Measurements from ENCODE around the gene ZNF205. TPM values are rescaled to one million over a fixed set of nuclear protein-coding genes. Genes with fewer than 3 reads are reported as not detected.

The ZNF205 gene
- total RNA-seq, 1 donor from 2014 or later, result 31.6 TPM

DNA sequence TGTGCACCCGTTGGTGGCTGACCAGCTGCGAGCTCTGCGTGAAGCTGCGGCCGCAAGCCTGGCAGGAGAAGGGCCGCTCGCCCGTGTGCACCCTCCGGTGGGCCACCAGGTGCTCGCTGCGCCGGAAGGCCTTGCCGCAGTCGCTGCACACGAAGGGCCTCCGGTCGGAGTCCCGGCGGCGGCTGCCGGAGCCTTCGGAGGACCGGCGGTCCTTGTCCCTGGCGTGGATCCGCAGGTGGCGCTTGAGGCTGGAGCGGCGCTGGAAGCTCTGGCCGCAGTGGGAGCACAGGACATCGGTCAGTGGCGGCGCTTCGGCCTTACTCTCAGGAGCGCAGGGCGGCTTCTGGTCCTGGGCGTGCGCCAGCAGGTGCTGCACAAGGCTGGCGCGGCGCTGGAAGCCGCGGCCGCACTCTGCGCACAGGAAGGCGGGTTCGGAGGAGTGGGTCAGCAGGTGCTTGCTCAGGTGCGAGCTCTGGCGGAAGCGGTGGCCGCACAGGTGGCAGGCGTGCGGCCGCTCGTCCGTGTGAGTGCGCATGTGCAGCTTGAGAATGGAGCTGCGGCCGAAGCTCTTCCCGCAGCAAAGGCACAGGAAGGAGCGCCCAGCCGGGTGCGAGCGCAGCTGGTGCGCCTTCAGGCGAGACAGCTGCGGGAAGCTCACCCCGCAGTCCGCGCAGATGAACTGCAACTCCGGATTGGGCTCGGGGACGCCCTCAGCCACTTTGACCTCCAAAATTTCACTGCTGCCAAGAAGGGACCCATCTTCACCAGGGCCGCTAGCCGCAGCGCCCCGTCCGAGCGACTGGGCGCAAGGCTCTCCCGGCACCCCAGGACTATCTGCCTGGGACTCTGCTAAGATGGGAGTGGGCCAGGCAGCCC lies 22.4 kb upstream of the ZNF205 start:
- H3K27ac Mint-ChIP-seq (ENCODE audit: unreplicated experiment), result no peak overlapping the region

GRCh38 chr16:3091551-3091950 lies 20.8 kb upstream of the ZNF205 start:
- Mint-ChIP-seq H3K36me3 (ENCODE audit: unreplicated experiment) (no peaks in the 10 kb centered on the region), H3K4me1 (ENCODE audit: low read depth, unreplicated experiment) (peaks cover 16% of the 10 kb centered on the region), H3K27me3 (ENCODE audit: unreplicated experiment) (peaks cover 2% of the 10 kb centered on the region), H3K27ac (ENCODE audit: unreplicated experiment) (no peak overlapping the region), H3K4me3 (ENCODE audit: unreplicated experiment) (no peak overlapping the region), H3K9me3 (ENCODE audit: unreplicated experiment) (peaks cover 10% of the 10 kb centered on the region)
- no peak for DNase-seq
- TF ChIP-seq, protein P1, sequence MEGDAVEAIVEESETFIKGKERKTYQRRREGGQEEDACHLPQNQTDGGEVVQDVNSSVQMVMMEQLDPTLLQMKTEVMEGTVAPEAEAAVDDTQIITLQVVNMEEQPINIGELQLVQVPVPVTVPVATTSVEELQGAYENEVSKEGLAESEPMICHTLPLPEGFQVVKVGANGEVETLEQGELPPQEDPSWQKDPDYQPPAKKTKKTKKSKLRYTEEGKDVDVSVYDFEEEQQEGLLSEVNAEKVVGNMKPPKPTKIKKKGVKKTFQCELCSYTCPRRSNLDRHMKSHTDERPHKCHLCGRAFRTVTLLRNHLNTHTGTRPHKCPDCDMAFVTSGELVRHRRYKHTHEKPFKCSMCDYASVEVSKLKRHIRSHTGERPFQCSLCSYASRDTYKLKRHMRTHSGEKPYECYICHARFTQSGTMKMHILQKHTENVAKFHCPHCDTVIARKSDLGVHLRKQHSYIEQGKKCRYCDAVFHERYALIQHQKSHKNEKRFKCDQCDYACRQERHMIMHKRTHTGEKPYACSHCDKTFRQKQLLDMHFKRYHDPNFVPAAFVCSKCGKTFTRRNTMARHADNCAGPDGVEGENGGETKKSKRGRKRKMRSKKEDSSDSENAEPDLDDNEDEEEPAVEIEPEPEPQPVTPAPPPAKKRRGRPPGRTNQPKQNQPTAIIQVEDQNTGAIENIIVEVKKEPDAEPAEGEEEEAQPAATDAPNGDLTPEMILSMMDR (IDR thresholded peaks at IDR 0.05; ENCODE audit: partially characterized antibody, unreplicated experiment), result no peak

More for the DNA sequence above, 22.4 kb upstream of the ZNF205 start:
- Mint-ChIP-seq H3K4me3 (ENCODE audit: unreplicated experiment) (no peak overlapping the region), H3K36me3 (ENCODE audit: unreplicated experiment) (no peaks in the 10 kb centered on the region), H3K27me3 (ENCODE audit: unreplicated experiment) (peaks cover 2% of the 10 kb centered on the region), H3K9me3 (ENCODE audit: unreplicated experiment) (peaks cover 10% of the 10 kb centered on the region), H3K4me1 (ENCODE audit: low read depth, unreplicated experiment) (peaks cover 16% of the 10 kb centered on the region)
- TF ChIP-seq, protein P1 (IDR thresholded peaks at IDR 0.05; ENCODE audit: partially characterized antibody, unreplicated experiment), result no peak
- no peak for DNase-seq

GRCh38 chr16:3092501-3092941 lies 19.9 kb upstream of the ZNF205 start:
- Mint-ChIP-seq H3K9me3 (ENCODE audit: unreplicated experiment) (peaks cover 12% of the 10 kb centered on the region), H3K4me3 (ENCODE audit: unreplicated experiment) (no peak overlapping the region), H3K27ac (ENCODE audit: unreplicated experiment) (no peak overlapping the region), H3K4me1 (ENCODE audit: low read depth, unreplicated experiment) (peaks cover 16% of the 10 kb centered on the region), H3K27me3 (ENCODE audit: unreplicated experiment) (peaks cover 4% of the 10 kb centered on the region), H3K36me3 (ENCODE audit: unreplicated experiment) (no peaks in the 10 kb centered on the region)
- DNase-seq, result no peak
- TF ChIP-seq, protein P1 (IDR thresholded peaks at IDR 0.05; ENCODE audit: partially characterized antibody, unreplicated experiment), result no peak

DNA sequence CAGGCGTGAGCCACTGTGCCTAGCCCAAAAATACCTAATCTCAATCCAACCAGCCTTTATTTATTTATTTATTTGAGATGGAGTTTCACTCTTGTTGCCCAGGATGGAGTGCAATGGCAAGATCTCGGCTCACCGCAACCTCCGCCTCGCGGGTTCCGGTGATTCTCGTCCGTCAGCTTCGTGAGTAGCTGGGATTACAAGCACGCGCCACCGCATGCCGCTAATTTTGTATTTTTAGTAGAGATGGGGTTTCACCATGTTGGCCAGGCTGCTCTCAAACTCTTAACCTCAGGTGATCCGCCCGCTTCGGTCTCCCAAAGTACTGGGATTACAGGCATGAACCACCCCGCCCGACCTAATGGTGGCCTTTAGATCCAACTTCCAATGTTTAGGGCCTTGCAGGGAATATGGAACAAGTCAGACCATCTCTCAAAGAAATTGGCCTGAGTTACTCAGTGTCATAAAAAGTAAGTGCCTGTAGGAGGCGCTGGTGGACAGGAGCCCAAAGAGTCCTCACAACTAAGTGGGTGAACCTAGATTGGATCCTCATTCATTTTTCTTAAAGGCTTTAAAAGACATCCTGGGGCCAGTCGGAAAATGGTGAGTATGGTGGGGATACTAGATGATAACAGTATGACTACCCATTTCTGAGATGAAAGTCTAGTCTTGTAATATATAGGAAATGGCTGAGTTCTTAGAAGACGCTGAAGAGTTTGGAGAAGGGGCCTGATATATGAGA lies 17.9 kb upstream of the ZNF205 start:
- H3K27ac Mint-ChIP-seq (ENCODE audit: unreplicated experiment), result no peak overlapping the region
- H3K4me1 Mint-ChIP-seq (ENCODE audit: low read depth, unreplicated experiment), result peaks cover 14% of the 10 kb centered on the region
- H3K4me3 Mint-ChIP-seq (ENCODE audit: unreplicated experiment), result no peak overlapping the region
- no peak for DNase-seq
- TF ChIP-seq, protein P1 (IDR thresholded peaks at IDR 0.05; ENCODE audit: partially characterized antibody, unreplicated experiment), result no peak
- H3K9me3 Mint-ChIP-seq (ENCODE audit: unreplicated experiment), result peaks cover 7% of the 10 kb centered on the region
- H3K27me3 Mint-ChIP-seq (ENCODE audit: unreplicated experiment), result peaks cover 11% of the 10 kb centered on the region
- no peaks in the 10 kb centered on the region for H3K36me3 Mint-ChIP-seq (ENCODE audit: unreplicated experiment)

All from glutamatergic neuron (in vitro differentiated cells).